HG03575 (cell line): ENCODE results near the gene DLL4.

ENCODE experiments used
- ATAC-seq: cut with Tn5 transposase; IDR thresholded peaks from one replicate; pipeline ENCODE4 v1.9.1; 2021; ENCODE audit not compliant: unreplicated experiment, insufficient number of reproducible peaks, low FRiP score; ENCODE audit errors: extremely low read depth

DLL4 gene

GRCh38 chr15:40904552-40905201 is 24.5 kb upstream of the DLL4 start:
- ATAC-seq = no peak

- no peak for ATAC-seq
Observed at GRCh38 chr15:40906091-40906990, 22.8 kb upstream of the DLL4 start.

- ATAC-seq = no peak
Observed at GRCh38 chr15:40906991-40907802, 21.9 kb upstream of the DLL4 start.

GRCh38 chr15:40908095-40908494 is 21.0 kb upstream of the DLL4 start:
- ATAC-seq = no peak

- ATAC-seq = no peak
Observed at GRCh38 chr15:40909662-40910630, 19.2 kb upstream of the DLL4 start.

- no peak for ATAC-seq
Observed at GRCh38 chr15:40911141-40911540, 18.0 kb upstream of the DLL4 start.

GRCh38 chr15:40911693-40912092 is 17.4 kb upstream of the DLL4 start:
- ATAC-seq = no peak

- no peak for ATAC-seq
Observed at GRCh38 chr15:40912478-40912877, 16.7 kb upstream of the DLL4 start.

GRCh38 chr15:40914013-40914412 is 15.1 kb upstream of the DLL4 start:
- no peak for ATAC-seq

- ATAC-seq = no peak
Observed at GRCh38 chr15:40914486-40914885, 14.7 kb upstream of the DLL4 start.

- no peak for ATAC-seq
Observed at GRCh38 chr15:40915116-40915661, 14.0 kb upstream of the DLL4 start.

- ATAC-seq = no peak
Observed at GRCh38 chr15:40915679-40916078, 13.5 kb upstream of the DLL4 start.

GRCh38 chr15:40917585-40917984 is 11.6 kb upstream of the DLL4 start:
- no peak for ATAC-seq

GRCh38 chr15:40918146-40918798 is 10.9 kb upstream of the DLL4 start:
- ATAC-seq = no peak

GRCh38 chr15:40918799-40919392 is 10.2 kb upstream of the DLL4 start:
- no peak for ATAC-seq

- ATAC-seq = no peak
Observed at GRCh38 chr15:40921949-40922607, 7.1 kb upstream of the DLL4 start.

- no peak for ATAC-seq
Observed at GRCh38 chr15:40922608-40923005, 6.5 kb upstream of the DLL4 start.
